CD1c-positive myeloid dendritic cell (primary cell): ENCODE results near the gene SLX4IP.

Experiments used
- DNase-seq: peaks from one replicate; pipeline ENCODE4 v3.0.0-alpha.2; 2016; ENCODE audit errors: extremely low spot score

The SLX4IP gene

DNA sequence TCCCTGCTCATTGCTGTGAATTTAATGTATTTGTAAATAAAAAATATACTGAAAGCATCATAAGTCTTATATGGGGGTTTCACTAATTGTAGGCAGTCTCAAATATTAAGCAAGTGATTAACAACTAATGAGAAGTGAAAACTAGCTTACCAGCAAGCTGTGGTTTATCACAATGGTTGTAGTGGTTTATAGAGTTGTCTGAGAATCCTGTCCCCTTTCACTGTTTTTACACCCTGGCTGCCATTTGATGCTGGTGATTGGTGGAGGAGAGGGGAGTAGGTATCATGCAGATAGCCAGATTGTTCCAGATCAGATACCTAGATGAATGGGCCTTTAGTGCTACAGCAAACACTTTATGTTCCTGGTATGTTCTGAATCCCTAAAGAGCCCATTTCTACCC is 7.1 kb upstream of the SLX4IP start:
- DNase-seq: no peak

DNA sequence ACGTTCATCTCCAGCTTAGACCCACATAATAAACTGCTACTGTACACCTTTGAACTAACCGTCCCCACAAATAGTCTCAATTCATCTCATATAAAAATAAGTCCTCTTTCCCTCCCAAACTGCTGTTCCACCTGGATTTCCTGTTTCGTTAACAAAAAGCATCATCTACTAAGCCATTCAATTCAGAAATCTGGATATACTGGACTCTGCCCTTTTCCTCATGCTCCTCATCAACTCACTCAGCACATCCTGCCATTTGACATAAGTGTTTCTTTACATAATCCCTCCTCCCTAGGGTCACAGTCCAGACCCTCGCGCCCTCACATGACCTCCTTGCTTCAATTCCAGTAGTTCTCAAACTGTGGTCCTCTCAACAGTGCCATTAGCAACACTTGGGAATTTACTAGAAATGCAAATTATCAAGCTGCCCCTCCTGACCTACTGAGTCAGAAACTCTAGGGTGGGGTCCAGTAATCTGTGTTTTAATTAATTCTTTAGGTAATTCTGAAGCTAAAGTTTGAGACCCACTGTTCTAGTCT is 5.6 kb upstream of the SLX4IP start:
- DNase-seq: no peak

DNA sequence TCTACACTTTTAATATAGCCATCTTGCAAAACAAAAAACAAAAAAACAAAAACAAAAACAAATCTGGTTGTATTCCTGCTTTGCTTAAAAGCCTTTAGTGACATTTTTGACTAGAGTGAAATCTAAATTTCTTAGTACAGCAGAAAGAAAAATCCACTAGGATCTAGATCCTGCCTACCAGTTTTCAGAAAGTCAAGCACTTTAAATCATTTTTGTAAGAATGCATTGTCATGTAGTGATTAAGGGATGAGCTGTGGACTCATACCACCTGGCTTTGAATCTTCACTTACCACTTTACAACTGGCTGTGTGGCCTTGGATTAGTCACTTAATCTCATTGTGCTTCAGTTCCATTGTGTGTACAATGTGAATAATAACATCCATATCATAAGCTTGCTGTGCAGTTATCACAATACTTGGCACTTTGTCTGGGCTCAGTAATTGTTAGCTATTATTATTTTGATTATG is 5.1 kb upstream of the SLX4IP start:
- no peak for DNase-seq

DNA sequence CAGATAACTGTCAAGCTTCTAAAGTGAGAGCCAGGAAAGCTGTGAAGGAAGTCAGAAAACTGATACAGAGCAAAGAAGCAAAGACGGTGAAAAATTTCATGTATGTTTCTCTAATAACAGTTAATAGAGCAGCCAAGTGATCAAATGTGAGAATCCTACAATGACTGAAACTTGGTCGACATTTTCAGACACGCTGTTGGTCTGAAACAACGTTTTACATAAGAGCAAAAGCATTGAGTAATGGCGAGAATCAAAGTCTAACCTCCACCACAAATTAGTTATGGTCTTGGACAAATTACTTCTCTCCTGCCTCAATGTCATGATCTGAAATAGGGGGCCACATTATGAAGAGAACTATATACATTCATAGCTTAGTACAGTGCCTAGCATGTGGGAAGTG is 4.4 kb upstream of the SLX4IP start:
- DNase-seq: no peak

DNA sequence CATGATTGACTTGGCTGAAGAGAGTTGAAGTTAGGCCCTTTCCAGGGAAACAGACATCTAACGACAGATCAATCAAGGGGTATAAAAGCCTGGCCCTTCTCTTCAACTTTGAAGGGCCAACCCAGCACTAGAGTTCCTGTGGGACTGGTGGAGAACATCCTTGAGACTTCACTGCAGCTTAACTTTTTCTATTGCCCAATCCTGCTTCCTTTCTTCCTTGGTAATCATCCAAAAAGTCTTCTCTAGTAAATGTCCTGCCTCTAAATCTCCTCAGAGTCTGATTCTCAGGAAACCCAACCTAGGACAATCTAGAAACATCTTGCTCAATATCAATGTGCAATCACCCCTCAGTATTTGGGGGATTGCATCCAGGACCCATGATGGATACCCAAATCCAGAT is 3.0 kb upstream of the SLX4IP start:
- DNase-seq: peak; percentile 16

DNA sequence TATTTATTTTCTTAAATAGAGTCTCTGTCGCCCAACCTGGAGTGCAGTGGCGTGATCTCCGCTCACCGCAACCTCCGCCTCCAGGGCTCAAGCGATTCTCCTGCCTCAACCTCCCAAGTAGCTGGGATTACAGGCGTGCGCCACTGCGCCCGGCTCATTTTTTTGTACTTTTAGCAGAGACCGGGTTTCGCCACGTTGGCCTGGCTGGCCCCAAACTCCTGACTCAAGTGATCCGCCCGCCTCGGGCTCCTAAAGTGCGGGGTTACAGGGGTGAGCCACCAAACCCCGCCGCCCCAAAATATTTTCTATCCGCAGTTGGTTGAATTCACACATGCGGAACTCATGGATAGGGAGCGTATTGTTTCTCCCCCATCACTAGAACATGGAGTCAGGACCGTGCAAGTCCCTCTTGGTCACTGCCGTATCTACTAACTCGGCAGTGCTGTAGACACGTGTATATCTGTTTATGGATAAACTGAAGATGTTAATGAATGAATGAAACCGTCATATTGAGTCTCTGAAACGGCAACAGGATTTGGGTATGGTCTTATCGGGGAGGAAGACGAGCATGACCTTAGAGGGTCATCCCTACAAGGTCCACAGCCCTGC is 2.0 kb upstream of the SLX4IP start:
- no peak for DNase-seq

DNA sequence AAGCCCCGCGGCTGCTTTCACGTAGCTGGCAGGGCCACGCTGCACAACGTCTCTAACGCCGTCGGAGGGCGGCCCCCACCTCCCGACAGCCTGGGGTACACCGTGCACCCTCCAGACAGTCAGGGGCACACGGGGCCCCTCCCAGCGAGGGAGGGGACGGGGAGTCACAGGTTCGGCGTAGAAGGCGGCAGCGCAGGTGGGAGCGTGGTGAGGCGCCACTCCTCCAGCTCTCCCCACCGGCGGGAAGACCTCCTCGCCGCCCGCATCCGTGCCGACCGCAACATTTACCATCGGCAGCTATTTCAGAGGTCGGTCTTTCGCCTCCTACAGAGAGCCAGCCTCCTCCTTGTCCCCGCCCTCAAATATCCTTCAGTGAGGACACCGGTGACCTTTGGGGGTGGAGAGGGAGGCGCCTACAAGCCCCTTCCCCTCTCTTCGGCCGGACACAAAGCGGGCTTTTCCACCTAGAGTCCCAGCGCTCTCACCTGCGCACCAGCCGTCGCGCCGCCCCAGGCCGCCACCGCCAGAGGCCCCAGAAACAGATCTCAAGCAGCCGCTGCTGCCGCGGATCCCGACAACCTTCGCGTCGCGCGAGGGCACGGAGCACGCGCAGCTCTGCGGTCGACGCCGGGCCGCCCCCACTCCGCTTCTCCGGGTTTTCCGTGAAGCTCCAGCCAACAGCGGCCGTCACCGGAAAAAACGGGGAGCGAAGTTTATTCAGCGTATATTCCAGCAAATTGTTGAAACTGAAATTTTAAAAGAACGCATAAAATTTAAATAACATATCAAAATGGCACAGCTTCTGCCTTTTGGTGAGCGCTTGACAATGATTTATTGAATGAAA is 1.3 kb upstream of the SLX4IP start, which contains the start of gene MKKS:
TSS of gene MKKS (minus strand) at position 600 of the 844 bp plus-strand sequence. CDS start 20,708 bp downstream, outside the sequence.
- peak; percentile 94 for DNase-seq

DNA sequence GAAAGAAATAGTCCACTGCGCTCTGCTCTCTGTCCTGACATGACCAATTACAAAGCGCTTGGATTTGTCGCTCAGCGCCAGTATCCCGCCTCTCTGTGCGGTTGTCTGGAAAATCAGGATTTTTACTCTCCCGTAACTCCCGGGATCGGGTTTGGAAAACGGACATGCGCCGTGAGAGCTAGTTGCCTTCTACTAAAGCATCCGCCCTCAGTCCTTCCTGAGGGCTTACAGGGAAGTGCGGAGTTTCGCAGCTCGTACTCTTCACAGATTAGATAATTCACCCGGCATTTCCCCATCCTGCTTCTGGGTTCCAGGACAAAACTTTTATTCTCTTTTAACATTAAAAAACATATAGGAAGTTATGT is 656 bp upstream of the SLX4IP start:
- peak; percentile 97 for DNase-seq

DNA sequence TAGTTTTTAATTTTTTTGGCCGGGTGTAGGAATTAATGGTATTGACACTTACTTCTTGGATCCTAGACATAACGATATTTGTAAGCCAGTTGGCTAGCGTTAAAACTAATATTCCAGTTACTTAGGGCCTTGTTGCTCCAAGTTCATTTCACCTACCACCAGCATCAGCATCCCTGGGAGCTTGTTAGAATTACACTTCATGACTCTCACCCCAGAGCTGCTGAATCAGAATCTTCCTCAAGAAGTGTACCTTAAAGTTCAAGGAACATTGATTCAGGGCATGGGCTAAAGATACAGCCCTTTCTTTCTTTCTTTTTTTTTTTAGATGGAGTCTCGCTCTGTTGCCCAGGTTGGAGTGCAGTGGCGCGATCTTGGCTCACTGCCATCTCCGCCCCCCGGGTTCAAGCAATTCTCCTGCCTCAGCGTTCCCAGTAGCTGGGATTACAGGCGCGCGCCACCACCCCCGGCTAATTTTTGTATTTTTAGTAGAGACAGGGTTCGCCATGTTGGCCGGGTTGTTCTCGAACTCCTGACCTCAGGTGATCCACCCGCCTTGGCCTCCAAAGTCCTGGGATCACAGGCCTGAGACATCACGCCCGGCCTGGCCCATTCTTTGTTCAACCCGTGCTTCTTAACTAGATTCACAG is 1.1 kb downstream of the SLX4IP start:
- no peak for DNase-seq

DNA sequence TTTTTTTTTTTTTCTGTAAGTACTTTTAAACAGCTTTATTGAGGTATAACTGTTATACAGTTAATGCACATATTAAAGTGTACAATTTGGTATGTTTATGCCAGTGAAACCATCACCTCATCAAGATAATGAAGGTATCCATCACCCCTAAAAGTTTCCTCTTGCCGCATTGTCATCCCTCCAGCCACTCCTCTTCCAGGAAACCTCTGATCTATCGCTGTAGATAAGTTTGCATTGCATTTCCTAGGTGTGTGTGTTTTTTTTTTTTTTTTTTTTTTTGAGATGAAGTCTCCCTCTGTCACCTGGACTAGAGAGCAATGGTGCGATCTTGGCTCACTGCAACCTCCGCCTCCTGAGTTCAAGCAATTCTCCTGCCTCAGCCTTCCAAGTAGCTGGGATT is 3.1 kb downstream of the SLX4IP start:
- DNase-seq: no peak

DNA sequence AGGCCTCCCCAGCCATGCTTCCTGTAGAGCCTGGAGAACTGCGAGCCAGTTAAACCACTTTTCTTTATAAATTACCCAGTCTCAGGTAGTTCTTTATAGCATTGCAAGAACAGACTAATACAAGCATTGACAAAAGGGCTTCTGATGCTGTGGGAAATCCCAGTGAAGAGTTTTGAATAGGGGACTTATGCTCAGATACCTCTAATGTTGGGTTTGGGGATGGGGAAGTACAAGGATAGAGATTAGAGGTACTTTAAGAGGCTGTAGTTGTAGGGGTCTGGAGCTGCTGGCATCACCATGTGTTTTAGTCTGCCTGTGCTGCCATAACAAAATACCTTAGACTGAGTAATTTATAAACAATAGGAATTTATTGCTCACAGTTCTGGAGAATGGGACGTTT is 8.8 kb downstream of the SLX4IP start:
- DNase-seq: no peak

DNA sequence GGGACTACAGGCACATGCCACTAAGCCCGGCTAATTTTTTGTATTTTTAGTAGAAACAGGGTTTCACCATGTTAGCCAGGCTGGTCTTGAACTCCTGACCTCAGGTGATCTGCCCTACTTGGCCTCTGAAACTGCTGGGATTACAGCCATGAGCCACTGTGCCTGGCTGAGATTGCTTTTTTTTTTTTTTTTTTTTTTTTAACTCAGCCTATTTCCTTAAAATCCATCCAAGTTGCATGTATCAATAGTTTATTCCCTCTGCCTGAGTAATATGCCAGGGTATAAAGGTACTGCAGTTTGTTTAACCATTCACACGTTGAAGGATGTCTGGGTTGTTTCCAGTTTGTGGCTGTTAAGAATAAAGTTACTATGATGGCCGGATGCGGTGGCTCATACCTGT is 10.7 kb downstream of the SLX4IP start:
- no peak for DNase-seq

DNA sequence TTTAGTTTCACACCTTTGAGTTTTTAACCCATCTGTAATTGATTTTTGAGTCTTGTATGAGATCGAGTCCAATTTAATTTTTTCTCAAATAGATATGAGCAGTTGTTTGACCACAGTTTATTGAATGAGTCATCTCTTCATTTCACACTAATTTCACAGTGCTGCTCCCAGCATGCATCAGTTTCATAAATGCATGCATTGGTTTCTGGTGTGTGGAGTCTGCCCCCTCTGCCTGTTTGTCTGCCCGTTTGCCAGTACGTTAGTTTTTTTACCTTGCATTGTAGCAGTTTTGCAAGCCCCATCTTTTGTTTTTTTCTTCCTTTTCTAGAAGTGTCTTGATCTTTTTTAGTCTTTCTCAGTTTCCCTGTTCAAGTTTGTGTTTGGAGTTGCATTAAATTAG is 11.9 kb downstream of the SLX4IP start:
- peak; percentile 58 for DNase-seq

DNA sequence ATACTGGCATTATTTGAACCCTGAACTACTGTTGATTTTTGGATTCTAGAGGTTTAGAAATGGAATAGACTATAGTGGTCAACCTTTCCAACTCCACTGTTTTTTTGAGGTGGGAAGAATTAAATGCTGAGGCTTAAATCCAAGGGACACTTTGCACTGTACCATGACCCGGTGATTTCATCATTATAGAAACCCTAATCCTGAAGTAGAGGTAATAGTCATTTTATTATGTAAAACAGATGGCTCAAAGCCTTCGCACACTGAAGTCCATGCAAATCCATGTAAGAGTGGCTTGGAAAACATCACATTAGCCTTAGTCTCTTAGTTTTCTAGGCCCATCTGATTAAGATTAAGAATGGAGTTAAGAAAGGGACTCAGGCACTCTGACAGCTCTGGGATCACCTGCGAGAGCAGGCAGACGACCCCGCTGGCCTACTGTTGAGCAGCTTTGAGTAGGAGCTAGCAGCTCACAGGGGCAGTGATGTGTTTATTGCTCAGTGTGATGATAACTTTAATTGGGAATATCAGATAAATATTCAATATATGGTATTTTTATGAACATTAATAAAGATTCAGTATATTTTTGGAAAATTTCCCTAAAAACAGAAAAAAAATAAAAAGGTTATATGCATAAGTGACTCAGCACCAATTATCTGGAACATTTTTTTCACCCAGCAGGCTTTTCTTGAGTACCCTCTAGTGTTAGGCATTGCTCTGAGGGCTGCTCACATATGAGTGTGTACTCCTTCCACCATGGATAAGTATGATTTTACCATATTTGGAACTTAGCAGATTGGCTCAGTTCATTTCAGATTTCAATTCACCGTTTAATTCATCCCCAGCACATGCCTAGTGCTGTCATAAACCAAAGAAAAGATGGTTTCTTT is 13.4 kb downstream of the SLX4IP start:
- no peak for DNase-seq

DNA sequence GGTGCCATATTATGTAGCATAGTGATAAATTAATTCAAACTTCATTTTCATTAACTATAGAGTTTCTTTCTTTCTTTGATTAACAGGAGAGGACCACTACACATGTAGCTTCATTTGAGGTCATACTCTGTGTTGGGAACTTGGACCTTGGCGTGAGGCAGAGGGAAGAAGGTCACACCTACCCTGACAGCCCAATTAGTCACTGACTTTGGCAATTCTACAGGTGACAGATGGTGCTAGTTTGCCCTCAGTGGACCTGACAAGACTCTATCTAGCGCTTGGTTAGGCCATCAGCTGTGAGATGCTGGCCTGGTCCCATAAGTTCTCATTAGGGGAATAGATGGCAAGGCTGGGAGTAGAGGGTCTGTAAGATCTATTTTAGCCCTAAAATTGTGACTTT is 14.2 kb downstream of the SLX4IP start:
- DNase-seq: no peak

DNA sequence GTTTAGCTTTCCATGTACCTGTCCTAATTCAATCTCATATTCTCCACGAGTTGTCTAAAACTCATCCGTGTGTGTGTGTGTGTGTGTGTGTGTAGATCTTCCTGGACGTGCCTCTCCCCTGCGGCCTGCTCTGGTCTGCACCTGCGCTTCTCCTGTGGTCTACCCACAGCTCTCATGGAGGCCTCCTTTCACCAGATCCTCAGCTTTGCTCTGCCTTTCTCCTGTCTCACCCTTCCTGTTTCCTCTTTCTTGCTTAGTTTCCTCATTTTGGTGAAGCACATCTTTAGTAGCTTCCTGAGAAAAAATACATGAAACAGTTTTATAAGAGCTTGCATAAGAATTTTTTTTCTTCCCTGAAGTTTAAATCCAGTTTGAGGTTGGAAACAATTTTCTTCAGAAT is 18.1 kb downstream of the SLX4IP start:
- peak; percentile 84 for DNase-seq

DNA sequence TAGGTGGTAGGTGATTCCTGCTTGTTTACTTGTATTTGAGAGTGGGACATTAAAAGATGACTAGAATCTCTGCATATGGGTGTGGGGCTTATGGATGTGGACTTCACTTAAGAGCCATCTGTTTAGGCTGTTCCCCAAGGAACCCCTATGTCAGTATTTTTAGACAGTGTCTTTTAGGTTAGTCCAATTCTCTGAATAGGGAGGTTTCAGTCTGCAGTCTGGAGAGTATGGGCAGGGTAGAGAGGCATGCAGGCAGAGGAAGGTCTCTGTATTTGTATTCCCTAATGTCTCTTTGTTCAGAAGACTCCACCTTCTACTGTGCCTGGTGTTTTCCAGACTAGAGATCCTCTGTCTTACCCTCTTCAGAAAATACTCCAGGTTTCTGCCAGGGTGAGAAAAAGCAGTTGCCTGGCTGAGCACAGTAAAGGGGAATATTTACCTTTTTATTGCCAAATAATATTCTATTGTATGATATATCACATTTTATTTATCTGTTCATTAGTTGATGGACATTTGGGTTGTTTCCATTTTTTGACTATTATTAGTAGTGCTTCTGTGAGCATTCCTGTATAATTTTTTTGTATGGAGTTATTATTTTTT is 19.1 kb downstream of the SLX4IP start:
- DNase-seq: no peak

DNA sequence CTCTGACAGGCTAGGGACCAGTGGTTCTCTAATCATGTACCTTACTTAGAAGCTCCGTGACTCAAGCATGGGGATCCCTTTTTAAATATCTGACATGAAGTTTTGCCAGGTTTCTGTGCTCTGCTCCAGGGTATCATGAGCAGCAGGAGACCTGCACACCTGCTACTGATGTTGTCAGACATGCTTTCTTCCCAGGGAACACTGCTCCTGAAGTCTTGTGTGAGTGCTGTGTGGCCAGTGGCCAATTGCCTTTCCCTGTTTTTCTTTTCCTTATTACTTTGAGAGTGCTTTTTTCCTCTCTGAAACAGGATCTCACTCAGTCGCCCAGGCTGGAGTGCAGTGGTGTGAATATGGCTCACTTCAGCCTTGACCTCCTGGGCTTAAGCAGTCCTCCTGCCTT is 26.4 kb downstream of the SLX4IP start:
- no peak for DNase-seq

DNA sequence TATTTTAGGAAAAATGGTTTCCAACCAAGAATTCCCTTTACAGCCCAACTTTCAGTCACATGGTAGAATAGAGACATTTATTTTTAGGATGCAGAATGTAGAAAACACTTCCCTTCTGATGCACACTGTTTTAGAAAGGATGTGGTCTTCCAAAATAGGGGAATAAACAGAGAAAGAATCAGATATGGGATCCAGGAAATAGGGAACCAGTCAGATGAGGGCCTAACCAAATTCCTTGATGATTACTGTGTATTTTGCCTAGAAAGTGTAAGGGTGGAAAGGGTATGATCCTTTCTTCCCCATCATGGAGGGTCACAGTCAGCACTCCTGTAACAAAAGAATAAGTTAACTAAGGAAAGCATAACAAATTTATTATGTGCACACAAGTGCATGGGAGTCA is 27.4 kb downstream of the SLX4IP start:
- no peak for DNase-seq

DNA sequence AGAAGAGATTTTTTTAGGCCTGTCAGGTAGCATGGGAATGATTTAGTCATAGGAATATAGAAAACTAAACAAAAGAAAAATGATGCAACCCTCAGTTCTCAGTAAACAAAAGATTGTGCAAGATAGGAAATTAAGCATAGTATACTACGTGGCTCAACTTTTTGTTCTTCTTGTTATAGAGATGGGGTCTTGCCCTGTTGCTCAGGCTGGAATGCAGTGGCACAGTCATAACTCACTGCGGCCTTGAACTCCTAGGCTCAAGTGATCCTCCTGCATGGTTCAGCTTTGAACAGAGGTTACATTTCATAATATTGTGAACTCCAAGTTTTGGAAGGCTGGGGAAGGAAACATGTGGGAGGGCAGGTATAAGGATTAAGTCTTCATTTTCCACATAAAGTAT is 28.5 kb downstream of the SLX4IP start:
- peak; percentile 30 for DNase-seq

DNA sequence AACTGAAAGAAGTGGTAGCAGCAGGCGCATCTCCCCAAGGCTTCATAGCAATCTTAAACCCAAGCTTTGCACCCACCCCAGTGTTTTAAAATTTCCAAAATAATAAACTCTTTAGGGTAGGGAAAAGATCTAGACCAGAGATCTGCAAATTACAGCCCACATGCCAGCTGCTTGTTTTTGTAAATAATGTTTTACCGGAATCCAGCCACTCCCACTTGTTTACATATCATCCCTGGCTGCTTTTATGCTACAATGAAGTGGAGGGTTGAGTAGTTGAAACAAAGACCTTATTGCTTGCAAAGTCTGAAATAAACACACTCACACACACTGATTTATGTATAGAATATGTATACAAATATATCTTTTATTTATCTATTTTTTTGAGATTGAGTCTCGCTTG is 30.0 kb downstream of the SLX4IP start:
- no peak for DNase-seq
